Breast epithelium (tissue), 4 donors: ENCODE results near the gene CALHM6. TPM values are rescaled to one million over a fixed set of nuclear protein-coding genes. Genes with fewer than 3 reads are reported as not detected.
A peak's percentile ranks its signal among the peaks of the same experiment; 100 is the strongest.

Source experiments
- DNase-seq, 2 donors: peaks; one replicate each; pipeline ENCODE4 v3.0.0-alpha.2; 2019; ENCODE audit warnings: low spot score in 2 of 2
- H3K27ac ChIP-seq, 2 donors: fragments of 200-600 bp; sonication (generic) in 1 of 2; one replicate each; pipeline ENCODE4 v1.5.1; 2016 to 2019; ENCODE audit warnings: mild to moderate bottlenecking in 1 of 2
- H3K27me3 ChIP-seq, 2 donors: fragments of 200-600 bp; sonication (generic) in 1 of 2; one replicate each; pipeline versions ENCODE4 v1.5.1 to v1.6.0; 2017 to 2019; ENCODE audit warnings: control low read depth in 1 of 2, mild to moderate bottlenecking in 1 of 2
- H3K36me3 ChIP-seq: fragments of 200-600 bp; one replicate; pipeline ENCODE4 v1.5.1; 2019
- H3K4me1 ChIP-seq, 2 donors: fragments of 200-600 bp; sonication (generic); one replicate each; pipeline ENCODE4 v1.5.1; 2016 to 2019; ENCODE audit warnings: control low read depth in 1 of 2
- H3K4me3 ChIP-seq, 3 donors: fragments of 200-600 bp; sonication (generic); 1 replicate in 2 of 3; 2 replicates in 1 of 3; pipeline ENCODE4 v1.5.1; 2016 to 2019; ENCODE audit warnings: mild to moderate bottlenecking in 3 of 3, moderate library complexity in 2 of 3
- H3K9me3 ChIP-seq, 2 donors: fragments of 200-600 bp; sonication (generic) in 1 of 2; one replicate each; pipeline ENCODE4 v1.5.1; 2016 to 2019; ENCODE audit warnings: control low read depth in 1 of 2
- CTCF ChIP-seq, 3 donors: fragments of 450-650 bp; IDR thresholded peaks; one replicate each; pipeline ENCODE4 v1.5.1; 2016 to 2017; ENCODE audit warnings: antibody characterized with exemption in 3 of 3, mild to moderate bottlenecking in 3 of 3, moderate library complexity in 3 of 3
- POLR2A ChIP-seq: fragments of 450-650 bp; IDR thresholded peaks from one replicate; pipeline ENCODE4 v1.6.1; 2016; ENCODE audit warnings: antibody characterized with exemption, mild to moderate bottlenecking, moderate library complexity
- POLR2AphosphoS5 ChIP-seq, 3 donors: sonication (generic); formaldehyde crosslinking; IDR thresholded peaks; one replicate each; pipeline ENCODE4 v1.6.1; 2017; ENCODE audit warnings: antibody characterized with exemption in 3 of 3
- intact Hi-C: fragments of 100-400 bp; cut with DNase I; formaldehyde crosslinking; loops from one replicate; pipeline ENCODE4 v1.15.1; 2023; ENCODE audit warnings: low total_unique reads
- total RNA-seq, 3 donors: library from RNA; depleted of rRNA; stranded (reverse); fragments of >200 nt; gene quantifications; one replicate each; pipeline ENCODE4 v1.1.0, GENCODE V29; 2016

Gene CALHM6
- total RNA-seq = 1 to 10 TPM; 2.3 to 9.1 (median 8.3) TPM

GRCh38 chr6:116461331-116461931, at the start of gene CALHM6:
CALHM6 (plus strand) TSS chr6:116461375; CDS start chr6:116461930, 555 bp downstream.
- Histone ChIP-seq H3K4me3 (peak within 1 kb of the TSS; percentile 33 to 72 (median 53)), H3K36me3 (no peaks in the 10 kb centered on the region), H3K27ac (no peak within 1 kb of the TSS), H3K4me1 (no peaks in the 10 kb centered on the region), H3K9me3 (no peaks in the 10 kb centered on the region), H3K27me3 (peaks cover 0 to 7% of the 10 kb centered on the region in 2 donors)
- DNase-seq = no peak
- intact Hi-C loops = no loop called here
- TF ChIP-seq CTCF (IDR thresholded peaks at IDR 0.05) (no peak), POLR2A (no peak), POLR2AphosphoS5 (IDR thresholded peaks at IDR 0.05) (no peak)

- H3K27me3 ChIP-seq = no peaks in the 10 kb centered on the region
- DNase-seq = no peak
- intact Hi-C loops = no loop called here
- H3K27ac ChIP-seq = no peak overlapping the region
- no peak overlapping the region for H3K4me3 ChIP-seq
- H3K4me1 ChIP-seq = peaks cover 0 to 5% of the 10 kb centered on the region in 2 donors
- H3K9me3 ChIP-seq = no peaks in the 10 kb centered on the region
- peaks cover 3% of the 10 kb centered on the region for H3K36me3 ChIP-seq
- TF ChIP-seq POLR2A (no peak), POLR2AphosphoS5 (IDR thresholded peaks at IDR 0.05) (no peak), CTCF (IDR thresholded peaks at IDR 0.05) (no peak)
These were observed 48.9 kb upstream of the CALHM6 start for GRCh38 chr6:116412270-116412669.

GRCh38 chr6:116413357-116413756, 47.8 kb upstream of the CALHM6 start:
- intact Hi-C loops = no loop called here
- TF ChIP-seq POLR2A = no peak
- TF ChIP-seq CTCF (IDR thresholded peaks at IDR 0.05) = no peak
- no peak for TF ChIP-seq POLR2AphosphoS5 (IDR thresholded peaks at IDR 0.05)

GRCh38 chr6:116417661-116418060, 43.5 kb upstream of the CALHM6 start:
- TF ChIP-seq POLR2A = no peak
- TF ChIP-seq POLR2AphosphoS5 (IDR thresholded peaks at IDR 0.05) = no peak
- no peak for TF ChIP-seq CTCF (IDR thresholded peaks at IDR 0.05)
- DNase-seq = no peak
- Histone ChIP-seq H3K27ac (no peak overlapping the region), H3K4me3 (no peak overlapping the region), H3K9me3 (no peaks in the 10 kb centered on the region), H3K4me1 (no peaks in the 10 kb centered on the region), H3K36me3 (no peaks in the 10 kb centered on the region), H3K27me3 (no peaks in the 10 kb centered on the region)
- intact Hi-C loops = no loop called here

More at GRCh38 chr6:116413357-116413756, 47.8 kb upstream of the CALHM6 start:
- Histone ChIP-seq H3K4me1 (peaks cover 0 to 5% of the 10 kb centered on the region in 2 donors), H3K36me3 (peaks cover 3% of the 10 kb centered on the region), H3K27ac (no peak overlapping the region), H3K4me3 (no peak overlapping the region), H3K27me3 (no peaks in the 10 kb centered on the region), H3K9me3 (no peaks in the 10 kb centered on the region)
- no peak for DNase-seq

GRCh38 chr6:116419069-116419786, 41.9 kb upstream of the CALHM6 start:
- intact Hi-C loops = no loop called here
- Histone ChIP-seq H3K27ac (no peak overlapping the region), H3K4me3 (no peak overlapping the region), H3K9me3 (no peaks in the 10 kb centered on the region), H3K4me1 (no peaks in the 10 kb centered on the region), H3K36me3 (no peaks in the 10 kb centered on the region), H3K27me3 (no peaks in the 10 kb centered on the region)
- TF ChIP-seq CTCF (IDR thresholded peaks at IDR 0.05) = no peak
- no peak for TF ChIP-seq POLR2A
- TF ChIP-seq POLR2AphosphoS5 (IDR thresholded peaks at IDR 0.05) = no peak
- DNase-seq = no peak
